ENCODE measurements around the gene SH3PXD2A.

- TF ChIP-seq, protein P1, sequence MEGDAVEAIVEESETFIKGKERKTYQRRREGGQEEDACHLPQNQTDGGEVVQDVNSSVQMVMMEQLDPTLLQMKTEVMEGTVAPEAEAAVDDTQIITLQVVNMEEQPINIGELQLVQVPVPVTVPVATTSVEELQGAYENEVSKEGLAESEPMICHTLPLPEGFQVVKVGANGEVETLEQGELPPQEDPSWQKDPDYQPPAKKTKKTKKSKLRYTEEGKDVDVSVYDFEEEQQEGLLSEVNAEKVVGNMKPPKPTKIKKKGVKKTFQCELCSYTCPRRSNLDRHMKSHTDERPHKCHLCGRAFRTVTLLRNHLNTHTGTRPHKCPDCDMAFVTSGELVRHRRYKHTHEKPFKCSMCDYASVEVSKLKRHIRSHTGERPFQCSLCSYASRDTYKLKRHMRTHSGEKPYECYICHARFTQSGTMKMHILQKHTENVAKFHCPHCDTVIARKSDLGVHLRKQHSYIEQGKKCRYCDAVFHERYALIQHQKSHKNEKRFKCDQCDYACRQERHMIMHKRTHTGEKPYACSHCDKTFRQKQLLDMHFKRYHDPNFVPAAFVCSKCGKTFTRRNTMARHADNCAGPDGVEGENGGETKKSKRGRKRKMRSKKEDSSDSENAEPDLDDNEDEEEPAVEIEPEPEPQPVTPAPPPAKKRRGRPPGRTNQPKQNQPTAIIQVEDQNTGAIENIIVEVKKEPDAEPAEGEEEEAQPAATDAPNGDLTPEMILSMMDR (IDR thresholded peaks at IDR 0.05; ENCODE audit: insufficient read depth, low read depth, low read length): no peak
- no peak for TF ChIP-seq EZH2 (IDR thresholded peaks at IDR 0.05; ENCODE audit: insufficient read depth, low read length)
Measured at GRCh38 chr10:103764296-103765088, 90.9 kb downstream of the SH3PXD2A start.
